ENCODE data around the gene MSMB.

Gene MSMB

DNA sequence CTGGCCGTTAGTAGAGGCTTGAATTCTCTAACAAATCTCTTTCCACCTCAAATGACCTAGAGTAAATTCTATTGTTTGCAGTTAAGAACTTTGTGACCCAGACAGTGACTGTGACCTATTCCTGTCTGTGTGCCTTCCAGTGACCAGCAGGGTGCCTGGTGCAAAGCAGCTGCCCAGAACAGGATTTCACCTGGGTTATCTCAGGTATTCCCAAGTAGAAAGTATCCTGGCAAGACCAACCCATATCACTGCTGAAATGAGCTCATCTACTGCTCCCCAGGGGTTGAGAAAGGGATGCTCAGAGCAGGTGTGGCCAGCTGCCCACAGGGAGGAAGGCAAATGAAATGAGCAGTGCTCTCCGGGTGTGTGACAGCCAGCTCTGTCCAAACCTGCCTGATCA, 2.1 kb upstream of the MSMB start:
- no peak for DNase-seq (ENCODE audit: extremely low spot score)
- CTCF ChIA-PET, result no interaction called here
- POLR2A ChIA-PET, result no interaction called here
- TF ChIP-seq CTCF (IDR thresholded peaks at IDR 0.05; ENCODE audit: control extremely low read depth, extremely low read depth, low read depth, missing control alignments), result no peak

- ChIA-PET CTCF (interaction anchor here (1.2 kb wide), 1 partner anchor 16 kb away, joined by 3 read pairs; no protein-coding TSS in a partner anchor), POLR2A (no interaction called here)
- TF ChIP-seq CTCF (IDR thresholded peaks at IDR 0.05; ENCODE audit: control extremely low read depth, extremely low read depth, low read depth, missing control alignments), result no peak
- no peak for DNase-seq (ENCODE audit: extremely low spot score)
Observed at GRCh38 chr10:46042527-46042926, 3.5 kb downstream of the MSMB start.

- POLR2A ChIA-PET, result no interaction called here
- DNase-seq (ENCODE audit: extremely low spot score), result no peak
- CTCF ChIA-PET, result interaction anchor here (2.2 kb wide), 1 partner anchor 11 kb away, joined by 5 read pairs; no protein-coding TSS in a partner anchor
- TF ChIP-seq CTCF (IDR thresholded peaks at IDR 0.05; ENCODE audit: control extremely low read depth, extremely low read depth, low read depth, missing control alignments), result no peak
Observed at GRCh38 chr10:46040004-46040403, 6.1 kb downstream of the MSMB start.

GRCh38 chr10:46037107-46037825, 8.8 kb downstream of the MSMB start:
- ChIA-PET POLR2A (no interaction called here), CTCF (interaction anchor here (0.8 to 1.8 kb wide), 3 partner anchors 9 to 14 kb away, joined by 4 to 6 read pairs (median 5); partner anchors contain the start of gene MSMB)
- TF ChIP-seq CTCF (IDR thresholded peaks at IDR 0.05; ENCODE audit: control extremely low read depth, extremely low read depth, low read depth, missing control alignments), result no peak
- no peak for DNase-seq (ENCODE audit: extremely low spot score)

- ChIA-PET POLR2A (no interaction called here), CTCF (interaction anchor here (1.3 to 1.5 kb wide), 2 partner anchors 13 to 16 kb away, joined by 3 to 6 read pairs; no protein-coding TSS in a partner anchor)
- DNase-seq (ENCODE audit: extremely low spot score), result no peak
- no peak for TF ChIP-seq CTCF (IDR thresholded peaks at IDR 0.05; ENCODE audit: control extremely low read depth, extremely low read depth, low read depth, missing control alignments)
Observed at GRCh38 chr10:46035923-46036849, 9.9 kb downstream of the MSMB start.

- DNase-seq (ENCODE audit: extremely low spot score), result no peak
- no peak for TF ChIP-seq CTCF (IDR thresholded peaks at IDR 0.05; ENCODE audit: control extremely low read depth, extremely low read depth, low read depth, missing control alignments)
- POLR2A ChIA-PET, result no interaction called here
- CTCF ChIA-PET, result interaction anchor here (1.2 kb wide), 1 partner anchor 10 kb away, joined by 4 read pairs; no protein-coding TSS in a partner anchor
Observed at GRCh38 chr10:46033602-46034011, 12.5 kb downstream of the MSMB start.

Data from GM10248 (cell line).